Astrocyte of the spinal cord (primary cell): ENCODE measurements around the gene SCYGR4.

Source experiments
- DNase-seq: peaks from one replicate; pipeline ENCODE4 v3.0.0; 2011; ENCODE audit warnings: low read depth, low spot score
- H3K4me3 ChIP-seq: 2 replicates; pipeline ENCODE4 v1.5.1; 2011; ENCODE audit warnings: low read depth, mild to moderate bottlenecking, low read length, moderate library complexity
- in situ Hi-C: cut with HindIII; loops from 2 replicates; pipeline ENCODE4 v1.10.0; 2017; ENCODE audit warnings: low sequenced_read_pairs
- TF ChIP-seq, protein P1 (sequence below): IDR thresholded peaks from 2 replicates; pipeline ENCODE4 v1.5.1; 2012; ENCODE audit warnings: low read depth, mild to moderate bottlenecking, low read length, inconsistent platforms

The SCYGR4 gene

DNA sequence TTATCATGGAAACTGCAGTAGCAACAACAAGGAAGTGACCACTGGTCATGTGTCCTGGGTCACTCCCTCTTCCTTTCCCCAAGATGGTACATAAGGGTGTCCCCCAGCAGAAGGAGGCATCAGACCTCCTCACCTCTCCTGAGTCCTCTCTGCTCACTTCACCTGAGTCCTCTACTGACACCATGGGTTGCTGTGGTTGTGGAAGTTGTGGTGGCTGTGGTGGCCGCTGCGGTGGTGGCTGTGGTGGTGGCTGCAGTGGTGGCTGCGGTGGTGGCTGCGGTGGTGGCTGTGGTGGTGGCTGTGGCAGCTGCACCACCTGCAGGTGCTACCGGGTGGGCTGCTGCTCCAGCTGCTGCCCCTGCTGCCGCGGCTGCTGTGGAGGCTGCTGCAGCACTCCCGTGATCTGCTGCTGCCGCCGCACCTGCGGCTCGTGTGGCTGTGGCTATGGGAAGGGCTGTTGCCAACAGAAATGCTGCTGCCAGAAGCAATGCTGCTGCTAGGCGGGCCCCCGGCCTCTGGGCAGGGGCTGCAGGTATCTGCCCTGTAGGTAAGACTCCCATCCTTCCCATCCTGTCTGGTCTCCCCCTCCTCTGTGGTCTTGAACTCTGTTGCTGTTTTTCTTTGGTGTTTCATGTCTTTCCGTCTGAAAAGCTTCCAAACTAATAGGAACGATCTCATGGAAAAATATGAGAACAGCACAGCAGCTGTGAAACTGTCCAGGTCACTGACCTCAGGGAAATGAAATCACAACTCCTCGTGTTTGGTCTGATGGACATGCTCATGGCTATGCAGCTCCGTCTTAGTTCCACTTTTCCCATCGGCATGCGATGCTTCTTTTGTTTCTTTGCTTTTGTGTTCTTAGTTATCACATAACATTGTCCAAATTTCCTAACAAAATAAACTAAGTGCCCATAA, at the start of gene SCYGR4:
SCYGR4 (plus strand) TSS at position 183 of the 915 bp plus-strand sequence; CDS start at position 183, 0 bp downstream.
- peak; percentile 31 for DNase-seq
- TF ChIP-seq, protein P1, sequence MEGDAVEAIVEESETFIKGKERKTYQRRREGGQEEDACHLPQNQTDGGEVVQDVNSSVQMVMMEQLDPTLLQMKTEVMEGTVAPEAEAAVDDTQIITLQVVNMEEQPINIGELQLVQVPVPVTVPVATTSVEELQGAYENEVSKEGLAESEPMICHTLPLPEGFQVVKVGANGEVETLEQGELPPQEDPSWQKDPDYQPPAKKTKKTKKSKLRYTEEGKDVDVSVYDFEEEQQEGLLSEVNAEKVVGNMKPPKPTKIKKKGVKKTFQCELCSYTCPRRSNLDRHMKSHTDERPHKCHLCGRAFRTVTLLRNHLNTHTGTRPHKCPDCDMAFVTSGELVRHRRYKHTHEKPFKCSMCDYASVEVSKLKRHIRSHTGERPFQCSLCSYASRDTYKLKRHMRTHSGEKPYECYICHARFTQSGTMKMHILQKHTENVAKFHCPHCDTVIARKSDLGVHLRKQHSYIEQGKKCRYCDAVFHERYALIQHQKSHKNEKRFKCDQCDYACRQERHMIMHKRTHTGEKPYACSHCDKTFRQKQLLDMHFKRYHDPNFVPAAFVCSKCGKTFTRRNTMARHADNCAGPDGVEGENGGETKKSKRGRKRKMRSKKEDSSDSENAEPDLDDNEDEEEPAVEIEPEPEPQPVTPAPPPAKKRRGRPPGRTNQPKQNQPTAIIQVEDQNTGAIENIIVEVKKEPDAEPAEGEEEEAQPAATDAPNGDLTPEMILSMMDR, result no peak
- in situ Hi-C loops, result no loop called here
- no peak within 1 kb of the TSS for H3K4me3 ChIP-seq

GRCh38 chr2:227568852-227569169, 48.5 kb upstream of the SCYGR4 start:
- no peak overlapping the region for H3K4me3 ChIP-seq
- in situ Hi-C loops, result no loop called here
- no peak for DNase-seq
- TF ChIP-seq, protein P1, result no peak

- in situ Hi-C loops, result no loop called here
- TF ChIP-seq, protein P1, result no peak
- H3K4me3 ChIP-seq, result no peak overlapping the region
- no peak for DNase-seq
Observed at GRCh38 chr2:227570615-227571014, 46.7 kb upstream of the SCYGR4 start.

DNA sequence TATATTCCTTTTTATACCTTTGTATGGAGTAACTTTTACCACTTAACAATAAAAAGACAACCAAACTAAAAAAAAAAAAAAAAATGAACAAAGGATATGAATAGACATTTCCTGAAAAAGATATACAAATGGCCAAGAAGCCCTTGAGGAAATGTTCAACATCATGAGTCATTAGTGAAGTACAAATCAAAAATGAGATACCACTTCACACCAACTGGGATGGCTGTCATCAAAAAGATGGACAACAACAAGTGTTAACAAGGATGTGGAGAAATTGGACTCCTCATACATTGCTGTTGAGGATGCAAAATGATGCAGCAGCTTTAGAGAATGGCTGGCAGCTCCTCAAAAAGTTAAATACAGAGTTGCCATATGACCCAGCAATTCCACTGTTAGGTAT, 41.2 kb upstream of the SCYGR4 start:
- H3K4me3 ChIP-seq, result no peak overlapping the region
- TF ChIP-seq, protein P1, result no peak
- in situ Hi-C loops, result no loop called here
- DNase-seq, result no peak

DNA sequence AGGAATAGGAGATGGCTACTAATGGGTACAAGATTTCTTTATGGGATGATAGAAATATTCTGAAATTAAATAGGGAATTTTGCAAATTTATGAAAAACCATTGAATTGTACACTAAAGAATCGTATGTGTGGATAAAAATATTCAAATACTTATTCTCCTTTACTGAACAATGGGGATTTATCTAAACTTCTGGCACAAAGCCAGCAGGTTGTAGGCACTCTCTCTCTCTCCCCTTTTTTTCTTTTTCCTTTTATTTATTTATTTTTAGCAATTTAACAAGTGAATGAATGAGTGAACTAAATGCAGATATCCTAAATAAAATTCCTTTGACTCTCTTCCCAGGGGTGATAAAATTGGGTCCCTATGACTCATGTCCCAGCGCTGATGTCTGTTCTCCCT, 40.5 kb upstream of the SCYGR4 start:
- DNase-seq, result no peak
- no peak overlapping the region for H3K4me3 ChIP-seq
- TF ChIP-seq, protein P1, result no peak
- in situ Hi-C loops, result no loop called here

GRCh38 chr2:227577555-227577954, 39.7 kb upstream of the SCYGR4 start:
- in situ Hi-C loops, result no loop called here
- DNase-seq, result no peak
- TF ChIP-seq, protein P1, result no peak

More at GRCh38 chr2:227577555-227577954, 39.7 kb upstream of the SCYGR4 start:
- H3K4me3 ChIP-seq, result no peak overlapping the region
